Measurements from ENCODE around the gene ERG28. TPM values are rescaled to one million over a fixed set of nuclear protein-coding genes. Genes with fewer than 3 reads are reported as not detected.

ERG28 gene
- total RNA-seq, 2 donors from 2014 or later, result 32.2 to 36.3 TPM

- Histone ChIP-seq H3K4me1 (ENCODE audit: control insufficient read depth, insufficient read depth, low read length) (peaks cover 2% of the 10 kb centered on the region), H3K9me3 (ENCODE audit: control insufficient read depth, low read length) (no peaks in the 10 kb centered on the region), H3K9ac (ENCODE audit: extremely low read depth, low read length, poor library complexity, severe bottlenecking) (no peak overlapping the region), H3K36me3 (ENCODE audit: control insufficient read depth, insufficient read depth, low read length) (peaks cover 15% of the 10 kb centered on the region), H3K4me3 (ENCODE audit: low read length) (no peak overlapping the region), H3K27me3 (ENCODE audit: control insufficient read depth, insufficient read depth, low read length, poor library complexity, severe bottlenecking) (no peaks in the 10 kb centered on the region), H3K27ac (ENCODE audit: low read depth, low read length) (no peak overlapping the region)
- 89 to 97% methylated on average over 4 to 5 of the region's 5 CpGs for WGBS, 2 experiments (ENCODE audit: insufficient coverage in 1 of 2, insufficient read length in 1 of 2)
- DNase-seq, result no peak
- Mint-ChIP-seq H3K36me3 (ENCODE audit: low read depth) (peaks cover 32% of the 10 kb centered on the region), H3K4me1 (peaks cover 17% of the 10 kb centered on the region), H3K27ac (no peak overlapping the region), H3K4me3 (no peak overlapping the region), H3K27me3 (ENCODE audit: insufficient read depth) (peaks cover 5% of the 10 kb centered on the region), H3K9me3 (no peaks in the 10 kb centered on the region)
- no peak for TF ChIP-seq CTCF (conservative IDR thresholded peaks at IDR 0.05)
These were observed 25.8 kb downstream of the ERG28 start for GRCh38 chr14:75634848-75635247.

GRCh38 chr14:75631453-75631831, 29.2 kb downstream of the ERG28 start:
- WGBS, 2 experiments (ENCODE audit: insufficient coverage in 1 of 2, insufficient read length in 1 of 2), result 71 to 83% methylated on average over 2 to 4 of the region's 5 CpGs
- no peak for TF ChIP-seq CTCF (conservative IDR thresholded peaks at IDR 0.05)
- DNase-seq, result peak; percentile 76
- Mint-ChIP-seq H3K27me3 (ENCODE audit: insufficient read depth) (no peaks in the 10 kb centered on the region), H3K4me1 (peaks cover 22% of the 10 kb centered on the region), H3K9me3 (no peaks in the 10 kb centered on the region), H3K36me3 (ENCODE audit: low read depth) (peaks cover 14% of the 10 kb centered on the region), H3K4me3 (peak overlapping the region; percentile 21), H3K27ac (peak overlapping the region; percentile 92)
- Histone ChIP-seq H3K4me1 (ENCODE audit: control insufficient read depth, insufficient read depth, low read length) (peaks cover 2% of the 10 kb centered on the region), H3K27ac (ENCODE audit: low read depth, low read length) (no peak overlapping the region), H3K9me3 (ENCODE audit: control insufficient read depth, low read length) (no peaks in the 10 kb centered on the region), H3K27me3 (ENCODE audit: control insufficient read depth, insufficient read depth, low read length, poor library complexity, severe bottlenecking) (no peaks in the 10 kb centered on the region), H3K4me3 (ENCODE audit: low read length) (no peak overlapping the region), H3K36me3 (ENCODE audit: control insufficient read depth, insufficient read depth, low read length) (peaks cover 11% of the 10 kb centered on the region), H3K9ac (ENCODE audit: extremely low read depth, low read length, poor library complexity, severe bottlenecking) (no peak overlapping the region)

- Histone ChIP-seq H3K27ac (ENCODE audit: low read depth, low read length) (no peak overlapping the region), H3K4me3 (ENCODE audit: low read length) (no peak overlapping the region), H3K4me1 (ENCODE audit: control insufficient read depth, insufficient read depth, low read length) (peaks cover 2% of the 10 kb centered on the region), H3K36me3 (ENCODE audit: control insufficient read depth, insufficient read depth, low read length) (peaks cover 11% of the 10 kb centered on the region), H3K9me3 (ENCODE audit: control insufficient read depth, low read length) (no peaks in the 10 kb centered on the region), H3K27me3 (ENCODE audit: control insufficient read depth, insufficient read depth, low read length, poor library complexity, severe bottlenecking) (no peaks in the 10 kb centered on the region), H3K9ac (ENCODE audit: extremely low read depth, low read length, poor library complexity, severe bottlenecking) (no peak overlapping the region)
- Mint-ChIP-seq H3K27ac (peak overlapping the region; percentile 92), H3K4me1 (peaks cover 22% of the 10 kb centered on the region), H3K36me3 (ENCODE audit: low read depth) (peaks cover 14% of the 10 kb centered on the region), H3K9me3 (no peaks in the 10 kb centered on the region), H3K4me3 (peak overlapping the region; percentile 21), H3K27me3 (ENCODE audit: insufficient read depth) (no peaks in the 10 kb centered on the region)
- DNase-seq, result peak; percentile 87
- 75 to 82% methylated on average over 6 of the region's 6 CpGs for WGBS, 2 experiments (ENCODE audit: insufficient coverage in 1 of 2, insufficient read length in 1 of 2)
- TF ChIP-seq CTCF (conservative IDR thresholded peaks at IDR 0.05), result no peak
These were observed 29.8 kb downstream of the ERG28 start for GRCh38 chr14:75630695-75631452.
